AG04449 (cell line): ENCODE results near the gene CYP39A1.

Experiments used
- CTCF ChIA-PET: fragments of 350-600 bp; formaldehyde crosslinking; extraction: SDS; loops from one replicate; lab custom pipeline; 2021; ENCODE audit warnings: antibody characterized with exemption; lab: Yijun Ruan, JAX
- POLR2A ChIA-PET: fragments of 400-600, 350-600 bp; formaldehyde crosslinking; extraction: SDS; loops from one replicate; lab custom pipeline; 2020; ENCODE audit warnings: antibody characterized with exemption, inconsistent platforms; lab: Yijun Ruan, JAX
- DNase-seq: peaks from one replicate; pipeline ENCODE4 v3.0.0-alpha.2; 2010; ENCODE audit warnings: low read depth, low spot score
- H3K4me3 ChIP-seq: 2 replicates; pipeline ENCODE4 v1.5.1; 2011; ENCODE audit warnings: low read depth, mild to moderate bottlenecking, control low read depth, low read length
- CTCF ChIP-seq: IDR thresholded peaks from one replicate; pipeline ENCODE4 v1.5.1; 2011; ENCODE audit warnings: mild to moderate bottlenecking, moderate library complexity, low read length, control low read depth, inconsistent platforms; ENCODE audit not compliant: insufficient read depth; ENCODE audit errors: missing control alignments

The CYP39A1 gene

DNA sequence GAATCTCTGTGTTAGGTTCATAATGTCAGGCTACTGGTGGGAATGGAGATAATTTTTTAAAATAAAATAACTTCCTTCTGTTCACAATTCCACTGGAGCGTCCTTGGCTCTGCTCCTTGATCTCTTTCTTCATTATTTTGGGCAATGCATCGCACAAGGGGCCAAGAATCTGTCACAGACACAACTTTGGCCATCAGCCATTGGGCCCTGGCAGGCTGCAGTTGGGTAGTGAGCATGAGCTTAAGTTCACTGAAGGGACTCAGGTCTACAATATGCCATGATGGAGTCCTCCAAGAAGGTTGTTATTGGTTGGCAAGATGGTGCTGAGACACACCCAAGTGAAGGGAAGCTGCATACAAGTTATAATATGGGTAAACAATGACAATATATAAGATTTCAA is 40.0 kb downstream of the CYP39A1 start:
- H3K4me3 ChIP-seq = no peak overlapping the region
- ChIA-PET CTCF (no interaction called here), POLR2A (no interaction called here)

DNA sequence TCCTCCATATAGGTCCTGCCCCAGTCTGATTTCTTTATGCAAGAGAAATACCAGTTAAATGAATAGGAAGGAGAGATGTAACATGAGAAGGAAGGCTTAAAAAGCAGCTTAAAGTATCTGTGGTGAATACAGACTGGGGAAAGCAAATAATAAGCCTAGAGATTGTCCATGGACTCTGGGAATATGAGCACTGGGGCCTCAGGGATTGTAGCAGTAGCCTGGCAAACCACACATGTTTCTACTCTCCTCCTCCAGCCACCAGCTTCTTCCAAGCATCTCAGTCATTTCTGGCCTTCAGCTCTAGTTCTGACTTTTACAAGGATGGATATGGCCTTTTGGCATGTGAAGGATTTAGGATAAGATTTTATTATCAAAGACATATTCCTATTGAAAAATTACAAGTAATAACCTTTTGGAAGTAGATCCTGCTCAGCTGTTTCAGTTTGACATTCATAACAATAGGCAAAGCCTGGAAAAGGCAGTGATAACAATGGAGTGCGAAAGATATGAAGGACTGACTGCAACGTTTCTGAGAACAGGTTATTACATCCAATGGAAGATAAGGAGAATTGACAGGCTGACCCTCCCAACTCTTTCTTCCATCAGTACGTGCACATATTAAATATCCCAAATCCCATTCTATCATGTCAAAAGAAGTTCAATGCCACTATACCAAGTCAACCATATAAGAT is 41.6 kb downstream of the CYP39A1 start:
- CTCF ChIA-PET = no interaction called here

More for the DNA sequence above, 40.0 kb downstream of the CYP39A1 start:
- no peak for DNase-seq
- no peak for TF ChIP-seq CTCF

GRCh38 chr6:46606338-46606737 is 46.3 kb downstream of the CYP39A1 start:
- ChIA-PET POLR2A (no interaction called here), CTCF (no interaction called here)
- no peak for TF ChIP-seq CTCF
- no peak overlapping the region for H3K4me3 ChIP-seq
- DNase-seq = no peak

More for the DNA sequence above, 41.6 kb downstream of the CYP39A1 start:
- TF ChIP-seq CTCF = no peak
- POLR2A ChIA-PET = no interaction called here
- DNase-seq = no peak
- no peak overlapping the region for H3K4me3 ChIP-seq

DNA sequence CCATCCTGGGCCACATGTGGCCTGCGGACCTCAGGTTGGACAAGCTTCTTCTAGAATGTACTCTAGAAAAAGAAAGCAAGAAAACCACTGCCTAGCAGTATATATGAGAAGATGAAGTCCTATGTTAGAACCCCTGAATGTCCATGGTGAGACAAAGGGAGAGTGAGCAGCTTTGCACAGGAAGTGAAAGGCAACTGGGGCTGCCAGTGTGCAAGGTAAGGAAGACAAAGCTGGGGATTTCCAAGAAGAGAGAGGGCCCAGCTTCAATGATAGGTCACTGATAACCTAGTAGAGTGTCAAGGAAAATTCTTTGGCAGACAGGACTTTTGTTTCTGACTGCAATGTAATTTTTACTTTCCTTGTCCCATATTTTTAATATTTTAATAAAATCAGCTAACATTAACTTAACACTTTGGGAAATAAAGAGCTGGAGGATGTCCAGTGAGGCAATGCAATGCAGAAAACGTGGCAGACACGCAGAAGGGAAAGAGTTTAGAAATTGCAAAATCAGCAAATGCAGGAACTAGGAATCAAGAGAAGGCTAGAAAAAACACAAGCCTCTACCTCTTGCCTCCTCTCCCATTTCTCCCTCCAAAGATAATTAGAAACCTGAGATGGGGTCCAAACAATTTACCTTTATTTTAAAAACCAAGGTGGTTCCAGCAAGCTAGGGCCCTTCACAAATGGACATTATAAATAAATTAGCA is 47.4 kb downstream of the CYP39A1 start:
- TF ChIP-seq CTCF = no peak
- no peak overlapping the region for H3K4me3 ChIP-seq
- DNase-seq = no peak
- POLR2A ChIA-PET = no interaction called here
- CTCF ChIA-PET = no interaction called here

- H3K4me3 ChIP-seq = no peak overlapping the region
- no peak for DNase-seq
- no peak for TF ChIP-seq CTCF
- ChIA-PET POLR2A (no interaction called here), CTCF (no interaction called here)
These were observed 54.4 kb downstream of the CYP39A1 start for GRCh38 chr6:46598215-46598614.

DNA sequence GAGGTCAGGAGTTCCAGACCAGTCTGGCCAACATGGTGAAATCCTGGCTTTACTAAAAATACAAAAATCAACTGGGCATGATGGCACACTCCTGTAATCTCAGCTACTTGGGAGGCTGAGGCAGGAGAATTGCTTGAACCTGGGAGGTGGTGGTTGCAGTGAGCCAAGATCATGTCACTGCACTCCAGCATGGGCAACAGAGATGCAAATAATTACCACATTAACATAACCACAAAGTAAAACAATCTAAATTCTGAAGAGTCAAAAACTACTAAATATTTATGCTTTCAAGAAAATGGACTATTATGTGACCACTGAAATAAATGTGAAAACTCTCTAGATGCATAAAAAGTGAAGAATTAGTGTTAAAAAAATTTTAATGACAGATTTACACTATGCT is 59.9 kb downstream of the CYP39A1 start:
- ChIA-PET POLR2A (no interaction called here), CTCF (no interaction called here)
- TF ChIP-seq CTCF = no peak
- no peak overlapping the region for H3K4me3 ChIP-seq
- DNase-seq = no peak
